Aortic smooth muscle cell (primary cell): ENCODE measurements around the gene RPL14. TPM values are rescaled to one million over a fixed set of nuclear protein-coding genes. Genes with fewer than 3 reads are reported as not detected.

ENCODE experiments used
- total RNA-seq: library from RNA; depleted of rRNA; stranded (reverse); fragments of >200 nt; gene quantifications from 2 replicates; pipeline ENCODE4 v1.2.3, GENCODE V29; 2014

Gene RPL14
- total RNA-seq, result 417 and 573 TPM in 2 replicates

DNA sequence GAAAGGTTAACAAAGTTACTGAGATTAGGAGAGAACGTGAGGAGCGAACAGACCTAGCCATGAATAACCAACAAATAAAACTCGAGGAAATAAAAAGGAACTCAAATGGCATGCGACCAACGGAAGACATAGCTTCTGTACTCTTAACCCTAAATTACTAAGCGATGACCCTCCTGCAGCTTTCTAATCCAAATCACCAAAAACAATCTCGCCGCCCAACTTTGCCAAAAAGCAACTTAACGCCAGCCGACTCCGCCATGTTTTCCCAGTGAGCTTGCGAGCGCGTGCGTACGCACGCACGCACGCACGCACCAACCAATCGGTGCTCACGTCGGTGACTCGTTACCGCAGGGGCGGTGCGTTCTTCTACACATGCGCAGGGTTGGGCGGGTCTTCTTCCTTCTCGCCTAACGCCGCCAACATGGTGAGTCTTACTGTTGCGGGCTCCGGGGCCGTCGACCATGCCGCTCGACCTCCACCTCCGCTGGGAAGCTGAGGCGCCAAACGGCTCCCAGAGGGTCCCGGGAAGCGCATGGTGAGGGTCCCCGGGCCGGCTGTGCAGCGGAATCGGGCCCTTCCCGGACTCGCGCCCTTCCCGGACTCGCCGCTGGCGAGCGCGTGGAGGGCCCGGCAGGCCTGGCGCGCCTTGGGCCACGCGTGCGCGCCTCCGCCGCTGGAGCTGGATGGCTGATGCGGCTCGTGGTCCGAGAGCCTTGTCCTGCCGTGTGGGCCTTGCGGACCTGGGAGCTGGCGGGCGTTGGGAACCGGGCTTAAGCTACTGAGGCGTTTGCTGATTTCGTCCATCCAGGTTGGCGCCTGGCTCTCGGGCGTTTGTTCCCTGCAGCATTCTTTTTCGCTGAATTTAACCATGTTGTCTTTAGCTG is at the start of gene RPL14:
Gene RPL14, plus strand, starts transcription at position 400 of the 884 bp plus-strand sequence. Its CDS starts 133 bp downstream, at position 533.

DNA sequence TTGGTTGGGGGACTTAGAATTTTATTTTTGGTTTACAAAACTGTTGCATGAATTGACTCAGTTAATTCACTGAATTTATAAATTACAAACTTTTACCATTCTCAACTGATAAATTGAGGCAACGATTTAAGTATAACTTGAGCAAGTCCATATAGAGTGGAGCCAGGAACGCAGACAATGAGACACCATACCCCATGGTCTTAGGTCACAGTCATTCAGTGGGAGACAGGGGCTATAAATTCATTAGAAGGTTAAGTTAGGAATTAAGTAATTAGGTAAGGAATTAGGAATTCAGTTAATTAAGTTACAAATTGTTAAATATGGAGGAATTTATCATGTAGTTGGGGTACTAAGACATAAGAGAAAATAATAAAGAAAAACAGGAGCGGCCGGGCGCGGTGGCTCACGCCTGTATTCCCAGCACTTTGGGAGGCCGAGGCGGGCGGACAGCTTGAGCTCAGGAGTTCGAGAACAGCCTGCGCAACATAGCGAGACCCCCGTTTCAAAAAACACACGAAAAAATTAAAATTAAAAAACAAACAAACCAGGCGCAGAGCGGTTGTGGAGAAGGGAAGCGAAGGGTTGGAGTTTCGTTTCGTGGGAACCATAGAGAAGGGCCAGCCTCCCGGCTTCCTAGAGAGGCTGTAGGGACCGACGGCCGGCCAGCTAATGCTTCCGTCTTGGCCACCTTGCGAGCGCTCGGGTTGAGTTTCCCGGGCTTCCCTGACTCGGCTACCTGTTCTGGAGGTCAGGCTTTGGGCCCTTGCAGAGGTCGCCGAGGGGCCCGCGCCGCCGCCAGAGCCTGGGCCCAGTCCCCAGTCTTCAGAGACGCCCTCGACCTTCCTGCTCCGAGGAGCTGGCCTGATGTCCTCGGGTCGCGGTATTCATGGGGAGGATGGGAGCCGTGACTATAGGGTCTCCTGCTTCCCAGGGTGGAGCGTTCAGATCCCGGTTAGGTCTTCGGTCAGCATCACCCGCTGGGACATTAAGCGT is 19.6 kb downstream of the RPL14 start, which contains the start of gene ZNF619:
Gene ZNF619, plus strand, starts transcription at position 645 of the 993 bp plus-strand sequence. CDS start 858 bp downstream, outside the sequence.

DNA sequence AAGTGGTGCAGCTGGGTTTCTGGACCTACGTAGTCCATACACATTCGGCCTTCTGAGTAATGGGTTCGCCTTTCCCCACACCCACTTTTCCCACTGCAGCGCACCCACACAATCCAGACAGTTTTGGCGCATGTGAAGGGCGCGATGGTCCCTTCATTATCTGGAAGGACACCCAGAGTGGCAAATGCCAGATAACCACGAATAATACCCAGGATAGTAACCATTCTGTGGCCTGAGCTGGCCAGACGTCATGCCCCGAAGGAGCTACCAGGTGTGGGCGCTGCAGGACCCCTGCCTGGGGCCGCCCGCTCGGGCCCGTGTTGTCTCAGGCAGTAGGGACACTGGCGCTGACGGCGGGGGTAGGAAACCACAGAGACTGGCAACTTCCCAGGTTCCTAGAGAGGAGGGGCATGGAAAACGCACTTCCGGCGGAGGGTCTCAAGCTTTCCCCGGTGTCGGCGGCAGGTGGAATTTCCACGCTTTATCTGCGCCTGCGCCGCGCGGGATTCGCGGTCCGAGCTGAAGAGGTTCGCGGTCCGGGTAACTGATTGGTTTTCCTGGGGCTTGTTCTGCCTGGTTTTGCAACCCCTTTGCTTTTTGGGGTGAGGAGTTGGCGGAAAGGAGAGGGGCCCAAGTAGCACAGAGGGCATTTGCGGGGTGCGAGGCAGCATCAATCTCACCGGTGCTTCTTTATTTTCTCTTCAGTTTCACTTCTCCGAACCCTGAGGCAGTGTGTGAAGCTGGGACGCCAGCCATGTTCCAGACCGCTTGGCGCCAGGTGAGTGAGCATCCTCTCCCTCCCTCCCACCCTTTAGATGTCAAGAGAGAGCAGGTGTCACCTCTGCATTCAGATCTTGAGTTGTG is 48.7 kb downstream of the RPL14 start, which contains the start of gene ZNF620:
Gene ZNF620, plus strand, starts transcription at position 441 of the 864 bp plus-strand sequence. Its CDS starts 314 bp downstream, at position 755.

Other genes starting within 250 kb of the RPL14 start
- 10.8 and 16.7 TPM in 2 replicates for gene EIF1B, start 147.6 kb upstream of the RPL14 start, total RNA-seq
- 0.26 and 0.31 TPM in 2 replicates for gene ENTPD3, start 70.2 kb upstream of the RPL14 start, total RNA-seq
- 5.3 and 5.7 TPM in 2 replicates for gene ZNF619, start 19.8 kb downstream of the RPL14 start, total RNA-seq
- gene ZNF620, start 48.7 kb downstream of the RPL14 start, total RNA-seq, result 2.4 and 2.7 TPM in 2 replicates
- 12.4 and 16.0 TPM in 2 replicates for gene ZNF621, start 67.6 kb downstream of the RPL14 start, total RNA-seq